Activated T-cell treated with anti-CD3 and anti-CD28 coated beads, Interleukin-2, amount 50 U/mL, for 24 hours (primary cell): ENCODE measurements around the gene BRAT1.
"Not testable (repeated sequence)": the region's sequence is repeated elsewhere in the genome, so short reads cannot be mapped to it uniquely, and the experiment has no call there.

Source experiments
- DNase-seq: peaks from one replicate; pipeline ENCODE4 v3.0.0-alpha.2; 2020
- H3K27ac Mint-ChIP-seq: 2 replicates; pipeline ENCODE4 v1.8.0; 2020; ENCODE audit warnings: mild to moderate bottlenecking, mixed read lengths
- H3K27me3 Mint-ChIP-seq: 2 replicates; pipeline ENCODE4 v1.8.0; 2020; ENCODE audit warnings: mixed read lengths
- H3K36me3 Mint-ChIP-seq: 2 replicates; pipeline ENCODE4 v1.8.0; 2020; ENCODE audit warnings: low read depth, mixed read lengths
- H3K4me1 Mint-ChIP-seq: 2 replicates; pipeline ENCODE4 v1.8.0; 2020; ENCODE audit warnings: low read depth, mixed read lengths
- H3K4me3 Mint-ChIP-seq: 2 replicates; pipeline ENCODE4 v1.8.0; 2020; ENCODE audit warnings: mild to moderate bottlenecking, moderate library complexity, mixed read lengths
- H3K9me3 Mint-ChIP-seq: 2 replicates; pipeline ENCODE4 v1.8.0; 2020; ENCODE audit warnings: mixed read lengths

Gene BRAT1

DNA sequence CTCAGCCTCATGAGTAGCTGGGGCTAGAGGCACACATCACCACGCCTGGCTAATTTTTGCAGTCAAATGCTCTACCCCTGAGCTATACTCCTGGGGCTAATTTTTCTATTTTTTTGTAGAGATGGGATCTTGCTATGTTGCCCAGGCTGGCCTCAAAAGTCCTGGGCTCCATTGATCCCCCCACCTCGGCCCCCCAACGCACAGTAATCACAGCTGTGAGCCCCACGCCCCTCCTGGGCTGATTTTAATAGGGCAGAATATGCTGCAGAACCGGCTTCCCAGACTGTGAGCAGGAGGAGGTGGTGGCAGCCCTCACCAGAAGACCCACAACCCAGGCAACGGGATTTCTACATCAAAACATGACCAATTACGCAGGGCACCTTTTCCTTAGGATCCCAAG, 15.2 kb downstream of the BRAT1 start:
- peaks cover 60% of the 10 kb centered on the region for H3K36me3 Mint-ChIP-seq
- no peak for DNase-seq
- H3K9me3 Mint-ChIP-seq: no peaks in the 10 kb centered on the region
- H3K4me1 Mint-ChIP-seq: no peaks in the 10 kb centered on the region
- no peaks in the 10 kb centered on the region for H3K27me3 Mint-ChIP-seq
- peak overlapping the region; percentile 40 for H3K27ac Mint-ChIP-seq
- H3K4me3 Mint-ChIP-seq: no peak overlapping the region

DNA sequence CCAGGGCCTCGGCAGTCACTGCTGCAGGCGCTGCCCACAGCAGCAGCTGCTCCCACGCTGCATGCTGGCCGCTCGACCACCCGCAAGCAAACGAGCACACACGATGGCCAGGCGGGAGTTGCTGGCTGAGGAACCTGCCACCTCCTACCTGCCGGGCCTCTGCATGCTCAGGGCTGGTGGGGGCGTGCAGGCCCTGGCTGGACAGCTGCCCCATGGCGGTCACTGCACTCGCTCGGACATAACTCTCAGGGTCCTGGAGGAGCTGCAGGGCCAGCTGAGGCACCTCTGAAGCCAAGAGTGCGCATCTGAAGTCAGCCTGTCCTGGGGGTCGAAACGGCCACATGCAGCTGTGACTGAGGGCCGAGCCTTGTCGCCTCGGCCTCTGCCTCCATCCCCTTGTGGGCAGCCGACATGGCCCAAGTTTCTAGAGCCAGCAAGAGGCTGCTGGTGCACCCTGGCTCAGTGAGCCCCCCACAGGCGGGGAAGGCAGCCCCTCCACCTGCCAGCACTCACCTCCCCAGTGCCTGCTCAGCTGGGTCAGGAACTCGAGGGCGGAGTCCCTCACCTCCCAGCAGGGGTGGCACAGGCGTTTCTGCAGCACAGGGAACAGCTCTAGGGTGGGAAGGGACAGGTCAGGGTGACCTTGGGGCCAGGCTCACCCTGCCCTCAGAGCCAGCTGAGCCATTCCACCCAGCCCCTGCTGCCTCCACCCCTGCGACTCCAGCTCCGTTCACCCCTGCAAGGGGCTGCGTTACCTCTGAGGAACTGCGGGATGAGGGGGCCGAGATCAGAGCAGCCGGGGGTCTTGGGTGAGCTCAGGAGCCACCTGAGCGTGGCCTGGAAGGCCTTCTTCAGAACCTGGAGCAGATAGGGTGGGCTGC, 16.1 kb downstream of the BRAT1 start:
- Mint-ChIP-seq H3K4me3 (no peak overlapping the region), H3K9me3 (no peaks in the 10 kb centered on the region), H3K36me3 (peaks cover 52% of the 10 kb centered on the region), H3K27ac (no peak overlapping the region), H3K27me3 (no peaks in the 10 kb centered on the region), H3K4me1 (no peaks in the 10 kb centered on the region)
- DNase-seq: no peak

DNA sequence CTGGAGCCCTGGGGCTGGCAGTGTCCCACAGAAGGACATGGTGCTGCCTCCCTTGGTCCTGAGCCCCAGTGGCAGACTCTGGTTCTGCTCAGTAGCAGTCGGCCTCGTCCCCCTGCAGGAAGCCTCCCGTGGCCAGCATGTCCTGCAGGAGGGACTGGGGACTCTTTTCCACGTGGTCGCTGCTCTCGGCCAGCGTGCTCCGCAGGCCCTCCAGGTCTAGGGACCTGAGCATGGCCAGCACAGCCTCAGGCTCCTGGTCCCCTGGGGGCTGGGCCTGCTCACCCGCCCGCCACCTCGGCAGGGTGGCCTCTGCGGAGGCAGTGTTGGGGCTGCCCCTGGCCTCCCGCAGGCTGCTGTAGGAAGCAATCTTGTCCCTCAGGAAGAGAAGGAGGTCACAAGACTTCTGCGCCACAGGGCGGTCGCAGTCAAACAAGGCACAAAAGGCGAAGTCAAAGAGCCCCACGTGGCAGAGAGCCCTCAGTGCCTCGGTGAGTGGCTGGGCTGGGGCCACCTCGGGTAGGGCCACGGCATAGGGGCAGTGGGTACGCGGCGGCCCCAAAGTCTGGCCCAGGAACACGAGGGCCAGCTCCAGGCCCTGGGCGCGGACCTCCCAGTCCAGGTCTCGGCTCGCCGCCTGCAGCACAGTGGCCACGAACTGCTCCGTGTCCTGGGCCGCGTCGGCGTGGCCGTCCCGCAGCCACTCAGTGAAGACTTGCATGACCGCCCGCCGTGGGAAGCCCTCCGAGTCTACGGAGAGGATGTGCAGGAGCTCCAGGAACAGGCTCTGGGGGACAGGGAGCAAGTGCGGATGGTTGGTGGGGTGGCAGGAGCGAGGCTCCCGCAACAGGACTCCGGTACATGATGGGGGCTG, 17.1 kb downstream of the BRAT1 start:
- H3K4me1 Mint-ChIP-seq: no peaks in the 10 kb centered on the region
- H3K9me3 Mint-ChIP-seq: no peaks in the 10 kb centered on the region
- DNase-seq: no peak
- H3K4me3 Mint-ChIP-seq: no peak overlapping the region
- H3K27ac Mint-ChIP-seq: no peak overlapping the region
- H3K27me3 Mint-ChIP-seq: no peaks in the 10 kb centered on the region
- H3K36me3 Mint-ChIP-seq: peaks cover 42% of the 10 kb centered on the region

GRCh38 chr7:2535872-2536627, 19.3 kb downstream of the BRAT1 start:
- H3K27ac Mint-ChIP-seq, H3K4me3 Mint-ChIP-seq, H3K27me3 Mint-ChIP-seq, H3K9me3 Mint-ChIP-seq, H3K4me1 Mint-ChIP-seq, DNase-seq: not testable (repeated sequence)
- H3K36me3 Mint-ChIP-seq: peaks cover 25% of the 10 kb centered on the region

DNA sequence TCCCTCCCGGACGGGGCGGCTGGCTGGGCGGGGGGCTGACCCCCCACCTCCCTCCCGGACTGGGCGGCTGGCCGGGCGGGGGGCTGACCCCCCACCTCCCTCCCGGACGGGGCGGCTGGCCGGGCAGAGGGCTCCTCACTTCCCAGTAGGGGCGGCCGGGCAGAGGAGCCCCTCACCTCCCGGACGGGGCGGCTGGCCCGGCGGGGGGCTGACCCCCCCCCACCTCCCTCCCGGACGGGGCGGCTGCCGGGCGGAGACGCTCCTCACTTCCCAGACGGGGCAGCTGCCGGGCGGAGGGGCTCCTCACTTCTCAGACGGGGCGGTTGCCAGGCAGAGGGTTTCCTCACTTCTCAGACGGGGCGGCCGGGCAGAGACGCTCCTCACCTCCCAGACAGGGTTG, 21.1 kb downstream of the BRAT1 start:
- not testable (repeated sequence) for H3K9me3 Mint-ChIP-seq, H3K27ac Mint-ChIP-seq, H3K27me3 Mint-ChIP-seq, H3K4me3 Mint-ChIP-seq, DNase-seq, H3K36me3 Mint-ChIP-seq
- peaks cover 21% of the 10 kb centered on the region for H3K4me1 Mint-ChIP-seq

DNA sequence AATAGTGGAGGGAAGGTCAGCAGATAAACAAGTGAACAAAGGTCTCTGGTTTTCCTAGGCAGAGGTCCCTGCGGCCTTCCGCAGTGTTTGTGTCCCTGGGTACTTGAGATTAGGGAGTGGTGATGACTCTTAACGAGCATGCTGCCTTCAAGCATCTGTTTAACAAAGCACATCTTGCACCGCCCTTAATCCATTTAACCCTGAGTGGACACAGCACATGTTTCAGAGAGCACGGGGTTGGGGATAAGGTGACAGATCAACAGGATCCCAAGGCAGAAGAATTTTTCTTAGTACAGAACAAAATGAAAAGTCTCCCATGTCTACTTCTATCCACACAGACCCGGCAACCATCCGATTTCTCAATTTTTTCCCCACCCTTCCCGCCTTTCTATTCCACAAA, 21.8 kb downstream of the BRAT1 start:
- H3K9me3 Mint-ChIP-seq, H3K27me3 Mint-ChIP-seq, H3K4me3 Mint-ChIP-seq, H3K27ac Mint-ChIP-seq, DNase-seq, H3K36me3 Mint-ChIP-seq: not testable (repeated sequence)
- peaks cover 27% of the 10 kb centered on the region for H3K4me1 Mint-ChIP-seq

- H3K4me1 Mint-ChIP-seq: peaks cover 35% of the 10 kb centered on the region
- H3K9me3 Mint-ChIP-seq, H3K27me3 Mint-ChIP-seq, DNase-seq, H3K4me3 Mint-ChIP-seq, H3K27ac Mint-ChIP-seq, H3K36me3 Mint-ChIP-seq: not testable (repeated sequence)
Observed at GRCh38 chr7:2532816-2533215, 22.5 kb downstream of the BRAT1 start.

DNA sequence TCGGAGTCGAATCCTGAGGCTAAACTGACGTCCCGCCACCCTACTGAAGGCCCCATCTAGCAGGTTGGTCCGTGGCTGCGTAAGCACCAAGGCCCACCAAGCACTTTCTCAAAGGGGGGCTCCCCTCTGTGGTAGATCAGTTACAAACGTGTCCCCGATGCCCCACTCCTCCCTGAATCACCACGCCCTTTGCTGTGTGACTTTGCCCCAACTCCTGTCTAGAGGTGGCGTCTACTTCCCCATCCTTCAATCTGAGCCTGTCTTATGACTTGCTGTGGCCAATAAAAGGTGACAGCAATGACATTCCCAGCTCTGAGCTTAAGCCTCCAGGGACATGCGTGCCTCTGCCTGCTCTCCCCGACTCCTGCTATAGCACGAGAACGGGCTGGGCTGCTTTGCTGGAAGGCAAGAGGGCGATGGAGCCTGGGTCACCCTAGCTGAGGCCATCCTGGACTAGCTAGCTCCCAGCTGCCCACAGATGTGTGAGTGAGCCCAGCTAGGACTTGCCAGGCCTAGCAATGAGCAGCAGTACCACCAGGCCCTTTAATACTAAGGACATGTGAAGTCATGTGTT, 23.0 kb downstream of the BRAT1 start:
- H3K9me3 Mint-ChIP-seq, H3K27me3 Mint-ChIP-seq, DNase-seq, H3K4me3 Mint-ChIP-seq: not testable (repeated sequence)
- Mint-ChIP-seq H3K4me1 (peaks cover 40% of the 10 kb centered on the region), H3K36me3 (peaks cover 10% of the 10 kb centered on the region), H3K27ac (peak overlapping the region; percentile 53)

DNA sequence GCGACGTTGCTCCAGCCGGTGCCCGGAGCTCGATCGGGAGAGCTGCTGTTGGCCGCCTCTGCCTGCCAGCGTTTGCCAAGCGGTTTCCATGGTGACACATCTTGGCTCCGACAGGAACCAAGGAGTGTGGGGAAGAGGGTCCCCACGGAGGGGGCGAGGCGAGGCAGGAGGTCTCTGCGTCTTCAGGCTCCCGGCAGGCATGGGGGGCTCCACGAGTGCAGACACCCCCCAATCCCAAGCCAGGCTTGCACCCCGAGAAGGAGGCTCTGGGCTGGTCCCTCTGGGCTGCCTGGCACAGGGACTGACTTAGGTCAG, 23.6 kb downstream of the BRAT1 start:
- not testable (repeated sequence) for H3K9me3 Mint-ChIP-seq, H3K4me3 Mint-ChIP-seq, DNase-seq, H3K27ac Mint-ChIP-seq, H3K27me3 Mint-ChIP-seq
- Mint-ChIP-seq H3K36me3 (peaks cover 15% of the 10 kb centered on the region), H3K4me1 (peaks cover 45% of the 10 kb centered on the region)

GRCh38 chr7:2530994-2531795, 24.1 kb downstream of the BRAT1 start:
- not testable (repeated sequence) for H3K27me3 Mint-ChIP-seq, H3K9me3 Mint-ChIP-seq, DNase-seq
- Mint-ChIP-seq H3K27ac (peak overlapping the region; percentile 97), H3K4me3 (peak overlapping the region; percentile 73), H3K36me3 (peaks cover 20% of the 10 kb centered on the region), H3K4me1 (peaks cover 47% of the 10 kb centered on the region)

DNA sequence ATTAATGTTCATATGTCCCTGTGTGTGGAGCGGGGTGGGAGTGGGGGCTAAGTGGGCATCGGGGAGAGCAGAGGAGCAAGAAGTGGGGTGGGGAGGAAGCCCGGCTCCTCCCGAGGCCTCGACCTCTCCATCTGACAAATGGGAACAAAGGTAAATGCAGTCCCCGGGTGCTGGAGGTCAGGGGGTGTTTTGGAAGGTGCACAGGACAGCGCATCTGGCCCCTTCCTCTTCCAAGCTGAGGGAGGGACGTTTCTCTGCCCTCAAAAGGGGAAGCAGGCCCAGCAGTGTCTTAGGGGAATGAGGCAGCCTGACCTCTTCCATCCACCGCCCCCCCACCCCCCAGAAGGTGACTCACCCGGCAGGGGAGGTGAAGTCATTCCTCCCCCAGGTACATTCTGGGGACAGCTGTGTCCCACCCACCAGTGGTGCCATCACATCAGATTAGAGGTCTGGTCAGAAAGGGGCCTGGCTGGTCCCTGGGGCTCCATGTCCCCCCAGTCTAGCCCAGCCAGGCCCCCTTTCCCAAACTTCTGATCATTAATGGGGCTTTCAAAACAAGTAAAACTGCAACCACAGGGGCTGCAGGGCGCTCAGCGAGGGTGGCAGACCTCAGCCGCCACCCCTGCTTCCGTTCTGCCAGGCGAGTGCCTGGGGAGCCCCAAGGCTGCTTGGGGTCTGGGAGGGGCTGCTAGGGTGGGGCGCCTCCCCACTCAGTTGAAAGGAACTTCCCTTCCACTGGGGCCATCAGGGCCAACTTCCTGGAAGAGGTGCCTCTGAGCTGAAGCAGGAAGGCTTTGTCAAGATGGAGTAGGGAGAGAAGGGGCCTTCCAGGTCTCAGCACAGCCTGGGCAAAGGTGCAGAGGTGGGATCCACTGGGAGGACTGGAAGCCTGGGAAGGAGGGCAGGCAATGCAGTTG, 25.0 kb downstream of the BRAT1 start:
- Mint-ChIP-seq H3K36me3 (peaks cover 27% of the 10 kb centered on the region), H3K27ac (peak overlapping the region; percentile 97), H3K4me3 (peak overlapping the region; percentile 73), H3K9me3 (no peaks in the 10 kb centered on the region), H3K27me3 (no peaks in the 10 kb centered on the region), H3K4me1 (peaks cover 54% of the 10 kb centered on the region)
- DNase-seq: peak; percentile 80

DNA sequence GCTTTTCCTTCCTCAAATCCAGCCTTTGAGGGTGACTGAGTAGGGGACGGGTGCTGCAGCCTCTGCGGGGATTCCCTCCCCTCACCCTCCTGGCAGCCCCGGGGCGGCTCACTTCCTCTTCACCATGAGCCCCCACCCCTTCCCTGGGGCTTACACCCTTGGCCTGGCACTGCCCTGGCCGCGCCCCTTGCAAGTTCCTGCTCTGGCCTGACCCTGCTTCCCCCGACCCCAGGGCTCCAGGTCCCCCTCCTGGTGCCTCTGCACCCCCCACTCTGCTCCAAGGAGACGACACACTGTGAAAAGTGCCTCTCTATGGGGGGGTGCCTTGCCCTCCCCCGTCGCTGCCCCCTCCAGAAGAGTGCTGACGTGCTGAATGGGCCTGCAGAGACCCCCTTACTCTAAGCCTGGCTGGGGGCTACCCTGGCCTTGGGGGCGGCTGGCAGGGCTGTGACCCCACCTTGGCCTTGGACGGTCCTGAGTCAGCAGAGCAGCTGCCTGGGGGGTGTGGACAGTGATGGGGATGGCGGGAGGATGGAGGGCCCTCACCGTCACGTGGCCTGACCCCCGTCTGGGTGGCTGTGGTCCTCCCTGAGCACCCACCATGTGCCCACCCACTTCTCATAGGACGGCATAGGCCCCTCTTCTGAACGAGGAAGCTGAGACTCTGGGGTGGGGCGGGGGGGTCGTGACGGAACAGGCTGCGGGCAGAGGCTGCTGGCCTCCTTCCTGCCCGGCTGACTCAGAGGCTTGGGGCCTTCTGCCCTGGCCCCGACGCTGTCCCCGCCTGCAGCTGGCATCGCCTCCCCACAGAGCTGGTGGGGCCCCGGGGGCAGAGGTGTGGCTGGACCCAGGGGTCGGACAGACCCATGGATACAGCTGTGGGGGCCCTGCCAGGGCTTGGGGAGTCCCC, 25.9 kb downstream of the BRAT1 start:
- H3K27me3 Mint-ChIP-seq: no peaks in the 10 kb centered on the region
- peak overlapping the region; percentile 97 for H3K27ac Mint-ChIP-seq
- peaks cover 54% of the 10 kb centered on the region for H3K4me1 Mint-ChIP-seq
- peak; percentile 71 for DNase-seq
- H3K4me3 Mint-ChIP-seq: peak overlapping the region; percentile 73
- peaks cover 27% of the 10 kb centered on the region for H3K36me3 Mint-ChIP-seq
- no peaks in the 10 kb centered on the region for H3K9me3 Mint-ChIP-seq
